ENCODE results near the gene HTD2. TPM values are rescaled to one million over a fixed set of nuclear protein-coding genes. Genes with fewer than 3 reads are reported as not detected.

HTD2 gene
- total RNA-seq, 1 experiment from 2014 or later: 13.5 TPM

- DNase-seq (ENCODE audit: low read depth, low spot score) (no peak), ATAC-seq (no peak)
- TF ChIP-seq EZH2 (IDR thresholded peaks at IDR 0.05) (no peak), FOSL1 (IDR thresholded peaks at IDR 0.05; ENCODE audit: low read depth) (no peak), JUND (IDR thresholded peaks at IDR 0.05) (no peak), MAX (IDR thresholded peaks at IDR 0.05) (no peak), TCF7L2 (IDR thresholded peaks at IDR 0.05; ENCODE audit: borderline replicate concordance, extremely low read depth, insufficient read depth, insufficient read length) (no peak), CBX3 (IDR thresholded peaks at IDR 0.05; ENCODE audit: low read depth) (no peak)
- TF ChIP-seq, protein P1, sequence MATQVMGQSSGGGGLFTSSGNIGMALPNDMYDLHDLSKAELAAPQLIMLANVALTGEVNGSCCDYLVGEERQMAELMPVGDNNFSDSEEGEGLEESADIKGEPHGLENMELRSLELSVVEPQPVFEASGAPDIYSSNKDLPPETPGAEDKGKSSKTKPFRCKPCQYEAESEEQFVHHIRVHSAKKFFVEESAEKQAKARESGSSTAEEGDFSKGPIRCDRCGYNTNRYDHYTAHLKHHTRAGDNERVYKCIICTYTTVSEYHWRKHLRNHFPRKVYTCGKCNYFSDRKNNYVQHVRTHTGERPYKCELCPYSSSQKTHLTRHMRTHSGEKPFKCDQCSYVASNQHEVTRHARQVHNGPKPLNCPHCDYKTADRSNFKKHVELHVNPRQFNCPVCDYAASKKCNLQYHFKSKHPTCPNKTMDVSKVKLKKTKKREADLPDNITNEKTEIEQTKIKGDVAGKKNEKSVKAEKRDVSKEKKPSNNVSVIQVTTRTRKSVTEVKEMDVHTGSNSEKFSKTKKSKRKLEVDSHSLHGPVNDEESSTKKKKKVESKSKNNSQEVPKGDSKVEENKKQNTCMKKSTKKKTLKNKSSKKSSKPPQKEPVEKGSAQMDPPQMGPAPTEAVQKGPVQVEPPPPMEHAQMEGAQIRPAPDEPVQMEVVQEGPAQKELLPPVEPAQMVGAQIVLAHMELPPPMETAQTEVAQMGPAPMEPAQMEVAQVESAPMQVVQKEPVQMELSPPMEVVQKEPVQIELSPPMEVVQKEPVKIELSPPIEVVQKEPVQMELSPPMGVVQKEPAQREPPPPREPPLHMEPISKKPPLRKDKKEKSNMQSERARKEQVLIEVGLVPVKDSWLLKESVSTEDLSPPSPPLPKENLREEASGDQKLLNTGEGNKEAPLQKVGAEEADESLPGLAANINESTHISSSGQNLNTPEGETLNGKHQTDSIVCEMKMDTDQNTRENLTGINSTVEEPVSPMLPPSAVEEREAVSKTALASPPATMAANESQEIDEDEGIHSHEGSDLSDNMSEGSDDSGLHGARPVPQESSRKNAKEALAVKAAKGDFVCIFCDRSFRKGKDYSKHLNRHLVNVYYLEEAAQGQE (IDR thresholded peaks at IDR 0.05; ENCODE audit: low read depth): no peak
- TF ChIP-seq, protein P2, sequence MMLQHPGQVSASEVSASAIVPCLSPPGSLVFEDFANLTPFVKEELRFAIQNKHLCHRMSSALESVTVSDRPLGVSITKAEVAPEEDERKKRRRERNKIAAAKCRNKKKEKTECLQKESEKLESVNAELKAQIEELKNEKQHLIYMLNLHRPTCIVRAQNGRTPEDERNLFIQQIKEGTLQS (IDR thresholded peaks at IDR 0.05): no peak
- intact Hi-C loops (cut with micrococcal nuclease): no loop called here
- no peaks in the 10 kb centered on the region for H3K27me3 ChIP-seq (ENCODE audit: insufficient read depth, low read length)
- BruUV-seq (replicated peaks): no TSS peak
- ChIA-PET POLR2A (no interaction called here), CTCF (no interaction called here), RAD21 (ENCODE audit: low non-redundant PET in 1 of 2, low total read pairs in 2 of 2, uncharacterized antibody in 2 of 2, unreplicated experiment in 2 of 2) (no interaction called here)
- no peaks in the 10 kb centered on the region for H3K9me2 ChIP-seq (ENCODE audit: insufficient read depth)
- H3K4me1 ChIP-seq (ENCODE audit: control insufficient read depth in 1 of 2, insufficient read depth in 2 of 2, low read length in 2 of 2): no peaks in the 10 kb centered on the region
- H3K79me2 ChIP-seq (ENCODE audit: insufficient read depth, low read length): no peaks in the 10 kb centered on the region
- H3K4me3 ChIP-seq (replicated peaks in 1 of 2; ENCODE audit: low read depth in 1 of 2, low read length in 2 of 2): no peak overlapping the region
- no peak overlapping the region for H3K27ac ChIP-seq (ENCODE audit: low read depth, low read length)
- H2AFZ ChIP-seq (ENCODE audit: low read depth, low read length, poor library complexity, severe bottlenecking): no peak overlapping the region
- H3K4me2 ChIP-seq (ENCODE audit: low read length): no peak overlapping the region
- H3K36me3 ChIP-seq (ENCODE audit: control insufficient read depth in 1 of 2, insufficient read depth in 2 of 2, low read length in 2 of 2): no peaks in the 10 kb centered on the region
- no peak overlapping the region for H3K9ac ChIP-seq (ENCODE audit: low read length)
- H4K20me1 ChIP-seq (ENCODE audit: insufficient read depth): no peaks in the 10 kb centered on the region
- H3K9me3 ChIP-seq (ENCODE audit: control insufficient read depth in 1 of 2, insufficient read depth in 1 of 2, low read depth in 1 of 2, low read length in 2 of 2): no peaks in the 10 kb centered on the region
Measured at GRCh38 chr3:58358808-58359207, 52.5 kb downstream of the HTD2 start.
